H1 (cell line): ENCODE data around the gene PIP5K1B. TPM values are rescaled to one million over a fixed set of nuclear protein-coding genes. Genes with fewer than 3 reads are reported as not detected.
A peak's percentile ranks its signal among the peaks of the same experiment; 100 is the strongest.

ENCODE experiments used
- CTCF ChIA-PET: fragments of 300-600 bp; sonication (Branson Sonifier 250); formaldehyde crosslinking; loops from one replicate; lab custom pipeline; 2021; ENCODE audit not compliant: partially characterized antibody; lab: Charles Lee
- POLR2A ChIA-PET: fragments of 300-600 bp; sonication (Branson Sonifier 250); formaldehyde crosslinking; loops from one replicate; lab custom pipeline; 2021; ENCODE audit warnings: inconsistent platforms; ENCODE audit not compliant: partially characterized antibody; lab: Charles Lee
- DNase-seq, 2 experiments: peaks; one replicate each; pipeline versions ENCODE4 v3.0.0 to v3.0.0-alpha.2; 2010 to 2022; ENCODE audit warnings: low spot score in 2 of 2, low read depth in 1 of 2, mixed read lengths in 1 of 2
- FAIRE-seq: peaks from 2 replicates; lab custom pipeline; 2011; peaks lifted over from hg19 to GRCh38; lab: Jason Lieb, UNC
- H2AFZ ChIP-seq: 2 replicates; pipeline ENCODE4 v1.8.1; 2012; ENCODE audit warnings: low read length, inconsistent platforms
- H2AK5ac ChIP-seq: 2 replicates; pipeline ENCODE4 v1.6.1; 2013; ENCODE audit warnings: low read depth, low read length
- H2BK120ac ChIP-seq: replicated peaks from 2 replicates; pipeline ENCODE3; 2013; ENCODE audit warnings: low read depth, low read length, inconsistent platforms
- H2BK12ac ChIP-seq: 2 replicates; pipeline ENCODE4 v1.6.1; 2013; ENCODE audit warnings: low read depth, low read length
- H2BK15ac ChIP-seq: 2 replicates; pipeline ENCODE4 v1.6.1; 2013; ENCODE audit warnings: low read length
- H2BK20ac ChIP-seq: 2 replicates; pipeline ENCODE4 v1.6.1; 2013; ENCODE audit warnings: low read length
- H2BK5ac ChIP-seq: 2 replicates; pipeline ENCODE4 v1.6.1; 2013; ENCODE audit warnings: low read depth, low read length
- H3K14ac ChIP-seq: 2 replicates; pipeline ENCODE4 v1.6.1; 2013; ENCODE audit warnings: inconsistent platforms; ENCODE audit not compliant: insufficient read length
- H3K18ac ChIP-seq: 2 replicates; pipeline ENCODE4 v1.6.1; 2013; ENCODE audit warnings: low read length; ENCODE audit errors: extremely low read depth
- H3K23ac ChIP-seq: 2 replicates; pipeline ENCODE4 v1.6.1; 2013; ENCODE audit warnings: inconsistent platforms; ENCODE audit not compliant: insufficient read length
- H3K23me2 ChIP-seq: 2 replicates; pipeline ENCODE4 v1.6.1; 2013; ENCODE audit warnings: low read depth, low read length
- H3K27ac ChIP-seq: 2 replicates; pipeline ENCODE4 v1.6.1; 2011; ENCODE audit warnings: low read depth, low read length, inconsistent platforms
- H3K27me3 ChIP-seq, 4 experiments: replicated peaks in 1 of 4; 1 replicate in 1 of 4; 2 replicates in 3 of 4; pipeline versions ENCODE4 v1.6.1 to v1.8.1; 2011 to 2013; ENCODE audit warnings: low read length in 3 of 4, mild to moderate bottlenecking in 3 of 4, inconsistent platforms in 2 of 4, mixed read lengths in 2 of 4, moderate library complexity in 1 of 4; ENCODE audit not compliant: control insufficient read depth in 3 of 4, insufficient read depth in 3 of 4; ENCODE audit errors: extremely low read depth in 1 of 4
- H3K36me3 ChIP-seq, 4 experiments: 2 replicates each; pipeline versions ENCODE4 v1.6.1 to v1.8.1; 2011 to 2013; ENCODE audit warnings: mild to moderate bottlenecking in 4 of 4, low read length in 3 of 4, moderate library complexity in 2 of 4, control low read depth in 1 of 4, inconsistent platforms in 1 of 4; ENCODE audit not compliant: insufficient read depth in 4 of 4, control insufficient read depth in 2 of 4
- H3K4ac ChIP-seq: replicated peaks from 2 replicates; pipeline ENCODE3; 2013; ENCODE audit warnings: low read length, low read depth, mixed read lengths, inconsistent platforms; ENCODE audit not compliant: insufficient read length
- H3K4me1 ChIP-seq, 4 experiments: replicated peaks in 1 of 4; 1 replicate in 1 of 4; 2 replicates in 3 of 4; pipeline versions ENCODE4 v1.6.1 to v1.8.1; 2011 to 2013; ENCODE audit warnings: low read length in 3 of 4, inconsistent platforms in 2 of 4, mixed read lengths in 1 of 4; ENCODE audit not compliant: insufficient read depth in 4 of 4, control insufficient read depth in 3 of 4
- H3K4me2 ChIP-seq, 2 experiments: 2 replicates each; pipeline versions ENCODE4 v1.6.1 to v1.8.1; 2011 to 2013; ENCODE audit warnings: low read depth in 2 of 2, low read length in 2 of 2, control low read depth in 1 of 2, inconsistent platforms in 1 of 2, mild to moderate bottlenecking in 1 of 2; ENCODE audit not compliant: insufficient read depth in 1 of 2
- H3K4me3 ChIP-seq, 4 experiments: fragments of 200-600, 300-600 bp in 1 of 4; sonication (generic), shearing (Covaris generic), sonication (Bioruptor Twin) in 1 of 4; 2 replicates each; pipeline versions ENCODE4 v1.5.1 to v1.8.1; 2011 to 2016; ENCODE audit warnings: low read length in 4 of 4, low read depth in 3 of 4, control low read depth in 2 of 4, inconsistent platforms in 2 of 4, mild to moderate bottlenecking in 2 of 4, mixed read lengths in 1 of 4, moderate library complexity in 1 of 4; ENCODE audit not compliant: insufficient read depth in 2 of 4; ENCODE audit errors: extremely low read depth in 1 of 4
- H3K56ac ChIP-seq: replicated peaks from 2 replicates; pipeline ENCODE3; 2013; ENCODE audit warnings: low read depth, mild to moderate bottlenecking, mixed read lengths, low read length, inconsistent platforms; ENCODE audit not compliant: insufficient read length
- H3K79me1 ChIP-seq: 2 replicates; pipeline ENCODE4 v1.6.1; 2013; ENCODE audit warnings: low read depth, low read length, control low read depth
- H3K79me2 ChIP-seq, 2 experiments: 2 replicates each; pipeline versions ENCODE4 v1.6.1 to v1.8.1; 2012 to 2013; ENCODE audit warnings: low read length in 2 of 2, mild to moderate bottlenecking in 2 of 2, inconsistent platforms in 1 of 2; ENCODE audit not compliant: insufficient read depth in 2 of 2, control insufficient read depth in 1 of 2
- H3K9ac ChIP-seq, 4 experiments: replicated peaks in 1 of 4; 1 replicate in 1 of 4; 2 replicates in 3 of 4; pipeline versions ENCODE4 v1.6.1 to v1.8.1; 2011 to 2013; ENCODE audit warnings: low read depth in 3 of 4, low read length in 3 of 4, control low read depth in 2 of 4, mild to moderate bottlenecking in 2 of 4, moderate library complexity in 2 of 4, inconsistent platforms in 1 of 4; ENCODE audit errors: extremely low read depth in 1 of 4
- H3K9me3 ChIP-seq, 2 experiments: 2 replicates each; pipeline versions ENCODE4 v1.6.1 to v1.8.1; 2012 to 2013; ENCODE audit warnings: mild to moderate bottlenecking in 2 of 2, moderate library complexity in 2 of 2, control low read depth in 1 of 2, inconsistent platforms in 1 of 2, low read depth in 1 of 2, low read length in 1 of 2, mixed read lengths in 1 of 2; ENCODE audit not compliant: insufficient read depth in 2 of 2
- H4K20me1 ChIP-seq, 2 experiments: replicated peaks in 1 of 2; 2 replicates each; pipeline versions ENCODE3 to v1.8.1; 2011 to 2013; ENCODE audit warnings: inconsistent platforms in 2 of 2, low read length in 2 of 2, mild to moderate bottlenecking in 1 of 2; ENCODE audit not compliant: insufficient read depth in 2 of 2, control insufficient read depth in 1 of 2
- H4K5ac ChIP-seq: 2 replicates; pipeline ENCODE4 v1.6.1; 2013; ENCODE audit warnings: low read length, low read depth, mixed read lengths, inconsistent platforms; ENCODE audit not compliant: insufficient read length
- H4K8ac ChIP-seq: 2 replicates; pipeline ENCODE4 v1.8.0; 2013; ENCODE audit warnings: mild to moderate bottlenecking, moderate library complexity, low read length, inconsistent platforms; ENCODE audit not compliant: insufficient read depth; ENCODE audit errors: extremely low read depth
- H4K91ac ChIP-seq: replicated peaks from 2 replicates; pipeline ENCODE3; 2013; ENCODE audit warnings: low read length, mixed read lengths, inconsistent platforms; ENCODE audit not compliant: insufficient read length
- ATF2 ChIP-seq: IDR thresholded peaks from 2 replicates; pipeline ENCODE4 v1.6.1; 2012; ENCODE audit warnings: low read length, inconsistent platforms
- BCL11A ChIP-seq, 2 experiments: IDR thresholded peaks; one replicate each; pipeline ENCODE4 v1.6.1; 2011; ENCODE audit warnings: low read depth in 2 of 2, low read length in 2 of 2, mild to moderate bottlenecking in 2 of 2
- BRCA1 ChIP-seq: IDR thresholded peaks from 2 replicates; pipeline ENCODE4 v1.6.1; 2012; ENCODE audit warnings: low read depth, low read length, improper control_type of control experiment
- CHD2 ChIP-seq: IDR thresholded peaks from 2 replicates; pipeline ENCODE4 v1.6.1; 2012; ENCODE audit warnings: low read length, improper control_type of control experiment
- EGR1 ChIP-seq: IDR thresholded peaks from 2 replicates; pipeline ENCODE4 v1.6.1; 2011; ENCODE audit warnings: low read depth, low read length, borderline replicate concordance
- KDM1A ChIP-seq: fragments of 200-600, 300-600 bp; sonication (generic); IDR thresholded peaks from 2 replicates; pipeline ENCODE4 v1.7.1; 2016; ENCODE audit warnings: mild to moderate bottlenecking, low read length, borderline replicate concordance
- RNF2 ChIP-seq: fragments of 200-900, 300-1000 bp; sonication (generic); IDR thresholded peaks from 2 replicates; pipeline ENCODE4 v1.7.1; 2016; ENCODE audit warnings: borderline replicate concordance, low read depth, mild to moderate bottlenecking, antibody characterized with exemption, low read length; ENCODE audit not compliant: poor library complexity, severe bottlenecking; ENCODE audit errors: missing control alignments
- SUZ12 ChIP-seq: fragments of 200-600 bp; sonication (generic); IDR thresholded peaks from 2 replicates; pipeline ENCODE4 v1.6.1; 2012; ENCODE audit warnings: mild to moderate bottlenecking, inconsistent platforms, low read length, moderate library complexity, mixed read lengths
- TEAD4 ChIP-seq: IDR thresholded peaks from 2 replicates; pipeline ENCODE4 v1.6.1; 2012; ENCODE audit warnings: low read depth, low read length, inconsistent platforms, mixed read lengths
- WGBS, 2 experiments: shearing (Covaris generic) in 1 of 2; methylation state at CpG; one replicate each; pipeline versions ENCODE4 v1.1.6 to v1.1.7; 2013 to 2015; ENCODE audit warnings: low lambda C conversion rate in 2 of 2, mixed read lengths in 2 of 2, inconsistent platforms in 1 of 2, low coverage in 1 of 2, missing lambda C conversion rate in 1 of 2; ENCODE audit not compliant: insufficient replicate concordance in 2 of 2, insufficient coverage in 1 of 2, insufficient read length in 1 of 2; ENCODE audit errors: extremely low coverage in 1 of 2, missing lambda C conversion rate in 1 of 2; 5-methylcytosine and 5-hydroxymethylcytosine counted together
- polyA plus RNA-seq, 7 experiments: library from polyadenylated mRNA; depleted of rRNA in 3 of 7; stranded (reverse) in 5 of 7; unstranded in 2 of 7; fragments of >200 nt in 5 of 7; fragments of 200-250 nt in 2 of 7; gene quantifications; 1 replicate in 5 of 7; 2 replicates in 1 of 7; 4 replicates in 1 of 7; pipeline versions ENCODE4 v1.2.1 to v1.2.3, GENCODE V29; 2011 to 2013; ENCODE audit warnings: missing spikeins in 2 of 7, mixed read lengths in 2 of 7
- total RNA-seq: library from RNA; stranded (reverse); fragmentation: NEBNext Ultra II Directional; extraction: Animal tissue kit (Norgen Biotek cat#: 25700); gene quantifications from 2 replicates; pipeline ENCODE4 v1.2.1, GENCODE V29; 2021

Gene PIP5K1B
- total and polyA plus RNA-seq, 2 of the 8 experiments (the other 6 are each of a cell fraction or from before 2014, with no cell fraction given): 4.7 to 7.7 TPM

GRCh38 chr9:69035438-69036308 is 330.6 kb downstream of the PIP5K1B start, which contains the start of gene FXN:
FXN (plus strand) TSS chr9:69035752; CDS start chr9:69035783, 31 bp downstream.
- ChIA-PET POLR2A (interaction anchor here (0.6 to 2.0 kb wide), 15 partner anchors 10 to 272 kb away, joined by 3 to 8 read pairs (median 3); no protein-coding TSS in a partner anchor), CTCF (interaction anchor here (0.6 to 1.5 kb wide), 23 partner anchors 8 to 452 kb away, joined by 3 to 7 read pairs (median 3); partner anchors contain the start of gene PRKACG)
- Histone ChIP-seq H3K36me3 (no peaks in the 10 kb centered on the region), H3K79me1 (no peaks in the 10 kb centered on the region; the same call in 1 of the 2 replicates), H3K79me2 (peaks cover 5 to 40% of the 10 kb centered on the region in 2 experiments; a peak in 3 of 4 replicates), H2BK12ac (no peak within 1 kb of the TSS), H3K4ac (peak within 1 kb of the TSS; percentile 34), H2BK5ac (no peak within 1 kb of the TSS), H4K5ac (no peak within 1 kb of the TSS), H3K14ac (no peak within 1 kb of the TSS), H3K56ac (peak within 1 kb of the TSS; percentile 13), H3K4me2 (peak within 1 kb of the TSS; percentile 71 to 77), H3K27me3 (no peaks in the 10 kb centered on the region), H3K4me3 (peak within 1 kb of the TSS; percentile 61 to 96 (median 83)), H2BK20ac (no peak within 1 kb of the TSS), H3K23me2 (peaks cover 7% of the 10 kb centered on the region; the same call in 1 of the 2 replicates), H4K91ac (no peak within 1 kb of the TSS), H3K9ac (peak within 1 kb of the TSS; percentile 32 to 83 (median 74)), H3K18ac (peak within 1 kb of the TSS; percentile 4; the same call in 1 of the 2 replicates), H4K8ac (peak within 1 kb of the TSS; percentile 95), H2BK15ac (no peak within 1 kb of the TSS), H2AK5ac (no peak within 1 kb of the TSS), H2AFZ (peak within 1 kb of the TSS; percentile 81; the same call in 1 of the 2 replicates), H3K27ac (peak within 1 kb of the TSS; percentile 48; the same call in 1 of the 2 replicates), H3K9me3 (no peaks in the 10 kb centered on the region), H4K20me1 (peaks cover 0 to 2% of the 10 kb centered on the region in 2 experiments), H2BK120ac (no peak within 1 kb of the TSS), H3K23ac (no peak within 1 kb of the TSS), H3K4me1 (peaks cover 0 to 4% (median 1%) of the 10 kb centered on the region in 4 experiments; a peak in 2 of 7 replicates)
- no peak for FAIRE-seq
- DNase-seq: peak; percentile 53 to 91
- WGBS, 2 experiments: 2% methylated on average over 58 of the region's 75 CpGs; no CpG with 5 or more reads in 1 of the 2 experiments
- no peak for TF ChIP-seq CHD2
- TF ChIP-seq BCL11A (IDR thresholded peaks at IDR 0.05; ENCODE audit: low read depth in 2 of 2, low read length in 2 of 2): no peak
- no peak for TF ChIP-seq EGR1
- TF ChIP-seq KDM1A: peak; percentile 100
- no peak for TF ChIP-seq BRCA1
- no peak for TF ChIP-seq RNF2
- TF ChIP-seq SUZ12: no peak
- TF ChIP-seq ATF2: no peak
- 0 out of 2 replicates have a peak, but pooled peaks have one; percentile 0 for TF ChIP-seq TEAD4
